ENCODE data around the gene RERE.

GRCh38 chr1:8541961-8542521, 275.4 kb downstream of the RERE start:
- TF ChIP-seq EP300 (IDR thresholded peaks at IDR 0.05; ENCODE audit: borderline replicate concordance) = no peak
- no peak for TF ChIP-seq TAF1 (IDR thresholded peaks at IDR 0.05; ENCODE audit: low read depth)
- TF ChIP-seq TCF12 (IDR thresholded peaks at IDR 0.05; ENCODE audit: low read depth) = no peak
- TF ChIP-seq TEAD4 (IDR thresholded peaks at IDR 0.05) = no peak
- no peak for TF ChIP-seq CEBPB (IDR thresholded peaks at IDR 0.05)
- TF ChIP-seq, protein P1, sequence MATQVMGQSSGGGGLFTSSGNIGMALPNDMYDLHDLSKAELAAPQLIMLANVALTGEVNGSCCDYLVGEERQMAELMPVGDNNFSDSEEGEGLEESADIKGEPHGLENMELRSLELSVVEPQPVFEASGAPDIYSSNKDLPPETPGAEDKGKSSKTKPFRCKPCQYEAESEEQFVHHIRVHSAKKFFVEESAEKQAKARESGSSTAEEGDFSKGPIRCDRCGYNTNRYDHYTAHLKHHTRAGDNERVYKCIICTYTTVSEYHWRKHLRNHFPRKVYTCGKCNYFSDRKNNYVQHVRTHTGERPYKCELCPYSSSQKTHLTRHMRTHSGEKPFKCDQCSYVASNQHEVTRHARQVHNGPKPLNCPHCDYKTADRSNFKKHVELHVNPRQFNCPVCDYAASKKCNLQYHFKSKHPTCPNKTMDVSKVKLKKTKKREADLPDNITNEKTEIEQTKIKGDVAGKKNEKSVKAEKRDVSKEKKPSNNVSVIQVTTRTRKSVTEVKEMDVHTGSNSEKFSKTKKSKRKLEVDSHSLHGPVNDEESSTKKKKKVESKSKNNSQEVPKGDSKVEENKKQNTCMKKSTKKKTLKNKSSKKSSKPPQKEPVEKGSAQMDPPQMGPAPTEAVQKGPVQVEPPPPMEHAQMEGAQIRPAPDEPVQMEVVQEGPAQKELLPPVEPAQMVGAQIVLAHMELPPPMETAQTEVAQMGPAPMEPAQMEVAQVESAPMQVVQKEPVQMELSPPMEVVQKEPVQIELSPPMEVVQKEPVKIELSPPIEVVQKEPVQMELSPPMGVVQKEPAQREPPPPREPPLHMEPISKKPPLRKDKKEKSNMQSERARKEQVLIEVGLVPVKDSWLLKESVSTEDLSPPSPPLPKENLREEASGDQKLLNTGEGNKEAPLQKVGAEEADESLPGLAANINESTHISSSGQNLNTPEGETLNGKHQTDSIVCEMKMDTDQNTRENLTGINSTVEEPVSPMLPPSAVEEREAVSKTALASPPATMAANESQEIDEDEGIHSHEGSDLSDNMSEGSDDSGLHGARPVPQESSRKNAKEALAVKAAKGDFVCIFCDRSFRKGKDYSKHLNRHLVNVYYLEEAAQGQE (IDR thresholded peaks at IDR 0.05; ENCODE audit: low read depth) = no peak
- TF ChIP-seq, protein P2, sequence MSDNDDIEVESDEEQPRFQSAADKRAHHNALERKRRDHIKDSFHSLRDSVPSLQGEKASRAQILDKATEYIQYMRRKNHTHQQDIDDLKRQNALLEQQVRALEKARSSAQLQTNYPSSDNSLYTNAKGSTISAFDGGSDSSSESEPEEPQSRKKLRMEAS (IDR thresholded peaks at IDR 0.05) = no peak
- no peak for TF ChIP-seq YY1 (IDR thresholded peaks at IDR 0.05; ENCODE audit: low read depth)
- TF ChIP-seq RAD21 (IDR thresholded peaks at IDR 0.05; ENCODE audit: low read depth) = no peak
- TF ChIP-seq EGR1 (IDR thresholded peaks at IDR 0.05) = no peak
- TF ChIP-seq ZBTB7A (IDR thresholded peaks at IDR 0.05; ENCODE audit: low read depth) = no peak

Data from Ishikawa (cell line).